HepG2 (cell line): ENCODE results near the gene RHOC. TPM values are rescaled to one million over a fixed set of nuclear protein-coding genes. Genes with fewer than 3 reads are reported as not detected.

Source experiments
- ATAC-seq: fragments of 200-7000 bp; cut with Tn5 transposase; 3 replicates; pipeline ENCODE4 v1.9.1; 2020; ENCODE audit warnings: mild to moderate bottlenecking, moderate library complexity
- BruUV-seq: library from RNA; stranded (reverse); fragments of 400-500 nt; replicated peaks from 2 replicates; lab custom pipeline; 2021; lab: Mats Ljungman, UMichigan
- CTCF ChIA-PET: fragments of 300-600 bp; formaldehyde crosslinking; extraction: SDS; loops from one replicate; lab custom pipeline; 2021; ENCODE audit warnings: low total read pairs, inconsistent platforms, low intra/inter-chr PET ratio; lab: Yijun Ruan, JAX
- POLR2A ChIA-PET: fragments of 350-600 bp; sonication (Branson Sonifier 250); formaldehyde crosslinking; loops from one replicate; lab custom pipeline; 2020; ENCODE audit warnings: antibody characterized with exemption, inconsistent platforms; lab: Yijun Ruan, JAX
- DNase-seq: peaks from one replicate; pipeline ENCODE4 v3.0.0-alpha.2; 2015; ENCODE audit warnings: low spot score
- FAIRE-seq: peaks from 3 replicates; lab custom pipeline; 2011; peaks lifted over from hg19 to GRCh38; lab: Jason Lieb, UNC
- H2AFZ ChIP-seq: one replicate; pipeline ENCODE4 v1.6.1; 2011; ENCODE audit warnings: low read length, inconsistent platforms
- H3K27ac ChIP-seq: fragments of 300-600 bp; 3 replicates; pipeline ENCODE4 v1.8.0; 2011; ENCODE audit warnings: mixed run types, mild to moderate bottlenecking, mixed read lengths, low read length, inconsistent platforms; ENCODE audit not compliant: insufficient read depth; ENCODE audit errors: extremely low read length
- H3K27me3 ChIP-seq, 2 experiments: fragments of 200-600 bp in 1 of 2; 2 replicates in 1 of 2; 3 replicates in 1 of 2; pipeline versions ENCODE4 v1.6.0 to v1.8.0; 2011; ENCODE audit warnings: low read length in 2 of 2, mild to moderate bottlenecking in 2 of 2, moderate library complexity in 2 of 2, inconsistent platforms in 1 of 2; ENCODE audit not compliant: insufficient read depth in 2 of 2, control insufficient read depth in 1 of 2
- H3K36me3 ChIP-seq, 2 experiments: fragments of 200-600 bp in 1 of 2; replicated peaks in 1 of 2; 2 replicates in 1 of 2; 3 replicates in 1 of 2; pipeline versions ENCODE4 v1.5.1 to v1.8.0; 2011; ENCODE audit warnings: low read length in 2 of 2, inconsistent platforms in 1 of 2; ENCODE audit not compliant: insufficient read depth in 2 of 2, control insufficient read depth in 1 of 2
- H3K4me1 ChIP-seq: 2 replicates; pipeline ENCODE4 v1.5.1; 2012; ENCODE audit warnings: low read length, inconsistent platforms; ENCODE audit not compliant: insufficient read depth
- H3K4me2 ChIP-seq: 2 replicates; pipeline ENCODE4 v1.6.0; 2011; ENCODE audit warnings: low read depth, low read length, inconsistent platforms
- H3K4me3 ChIP-seq, 3 experiments: fragments of 200-600 bp in 1 of 3; sonication (generic), shearing (Covaris generic) in 1 of 3; replicated peaks in 1 of 3; 2 replicates each; pipeline ENCODE4 v1.5.1; 2011 to 2016; ENCODE audit warnings: low read length in 3 of 3, inconsistent platforms in 2 of 3, low read depth in 2 of 3, mild to moderate bottlenecking in 2 of 3, control low read depth in 1 of 3, mixed read lengths in 1 of 3; ENCODE audit not compliant: insufficient read depth in 1 of 3
- H3K79me2 ChIP-seq: one replicate; pipeline ENCODE4 v1.6.1; 2011; ENCODE audit warnings: low read length, inconsistent platforms; ENCODE audit not compliant: insufficient read depth
- H3K9ac ChIP-seq: 2 replicates; pipeline ENCODE4 v1.6.0; 2011; ENCODE audit warnings: mild to moderate bottlenecking, low read depth, low read length, inconsistent platforms; ENCODE audit not compliant: insufficient read depth
- H3K9me3 ChIP-seq: 2 replicates; pipeline ENCODE4 v1.5.1; 2012; ENCODE audit warnings: mild to moderate bottlenecking, low read length
- H4K20me1 ChIP-seq: 2 replicates; pipeline ENCODE4 v1.6.0; 2011; ENCODE audit warnings: inconsistent platforms, mild to moderate bottlenecking, low read length, moderate library complexity; ENCODE audit not compliant: insufficient read depth
- AKAP8 ChIP-seq: sonication (generic); formaldehyde crosslinking; IDR thresholded peaks from 2 replicates; pipeline ENCODE4 v1.5.1; 2020; ENCODE audit warnings: mild to moderate bottlenecking, missing genetic modification reagents
- HNRNPL ChIP-seq: fragments of 200-400 bp; formaldehyde crosslinking; IDR thresholded peaks from 2 replicates; pipeline ENCODE4 v1.6.1; 2017; ENCODE audit warnings: mild to moderate bottlenecking, low read depth, low read length
- IKZF1 ChIP-seq: fragments of 450-650 bp; IDR thresholded peaks from 2 replicates; pipeline ENCODE4 v1.7.1; 2016
- POGK ChIP-seq: sonication (generic); formaldehyde crosslinking; conservative IDR thresholded peaks from 2 replicates; pipeline ENCODE4 v1.8.0; 2022; ENCODE audit warnings: mild to moderate bottlenecking, moderate library complexity, missing genetic modification reagents
- SATB2 ChIP-seq: sonication (generic); formaldehyde crosslinking; IDR thresholded peaks from 2 replicates; pipeline ENCODE4 v1.5.0; 2020; ENCODE audit warnings: missing genetic modification reagents
- TBP ChIP-seq: sonication (generic); formaldehyde crosslinking; IDR thresholded peaks from 2 replicates; pipeline ENCODE4 v1.5.0; 2020; ENCODE audit warnings: missing genetic modification reagents
- ZBTB37 ChIP-seq: sonication (generic); formaldehyde crosslinking; IDR thresholded peaks from 2 replicates; pipeline ENCODE4 v1.4.0; 2020; ENCODE audit warnings: mild to moderate bottlenecking, missing genetic modification reagents
- ZBTB8A ChIP-seq: sonication (generic); formaldehyde crosslinking; IDR thresholded peaks from 2 replicates; pipeline ENCODE4 v1.4.0; 2020; ENCODE audit warnings: mild to moderate bottlenecking, low read depth, missing genetic modification reagents, borderline replicate concordance
- ZFP36L2 ChIP-seq: sonication (generic); formaldehyde crosslinking; IDR thresholded peaks from 2 replicates; pipeline ENCODE4 v1.4.0; 2020; ENCODE audit warnings: missing genetic modification reagents
- ZFP62 ChIP-seq: sonication (generic); formaldehyde crosslinking; IDR thresholded peaks from 2 replicates; pipeline ENCODE4 v1.4.0; 2020; ENCODE audit warnings: missing genetic modification reagents
- ZNF335 ChIP-seq: sonication (generic); formaldehyde crosslinking; IDR thresholded peaks from 2 replicates; pipeline ENCODE4 v1.4.0; 2020; ENCODE audit warnings: missing genetic modification reagents
- ZNF646 ChIP-seq: sonication (generic); formaldehyde crosslinking; IDR thresholded peaks from 2 replicates; pipeline ENCODE4 v1.9.0; 2021; ENCODE audit warnings: mild to moderate bottlenecking, missing genetic modification reagents
- ZNF724P ChIP-seq: sonication (generic); formaldehyde crosslinking; IDR thresholded peaks from 2 replicates; pipeline ENCODE4 v1.8.0; 2022; ENCODE audit warnings: missing genetic modification reagents, borderline replicate concordance
- ZNF746 ChIP-seq: sonication (generic); formaldehyde crosslinking; IDR thresholded peaks from 2 replicates; pipeline ENCODE4 v1.8.0; 2022; ENCODE audit warnings: mild to moderate bottlenecking, missing genetic modification reagents
- WGBS: methylation state at CpG from one replicate; pipeline ENCODE4 v1.1.6; 2017; ENCODE audit warnings: low lambda C conversion rate; 5-methylcytosine and 5-hydroxymethylcytosine counted together
- in situ Hi-C: cut with HindIII; loops from 2 replicates; pipeline ENCODE4 v1.10.0; 2017; ENCODE audit warnings: low pct_unique_long_range_greater_than_20kb; ENCODE audit not compliant: extremely low pct_ligation_motif_present
- intact Hi-C: fragments of 100-400 bp; cut with micrococcal nuclease; formaldehyde crosslinking; loops from one replicate; pipeline ENCODE4 v1.10.0; 2022; ENCODE audit not compliant: unreplicated experiment
- polyA plus RNA-seq, 8 experiments: library from polyadenylated mRNA; depleted of rRNA in 3 of 8; stranded (reverse) in 7 of 8; unstranded in 1 of 8; fragments of >200 nt; fragmentation: Illumina TruSeq in 4 of 8; extraction: Trizol in 4 of 8; gene quantifications; 2 replicates each; pipeline versions ENCODE4 v1.2.1 to v1.2.3, GENCODE V29; 2011 to 2016; ENCODE audit warnings: low read depth in 4 of 8, missing spikeins in 1 of 8, mixed read lengths in 1 of 8; ENCODE audit not compliant: insufficient read depth in 1 of 8
- total RNA-seq, 5 experiments: library from RNA; depleted of rRNA; stranded (reverse); fragments of >200 nt; fragmentation: Illumina TruSeq; extraction: Trizol; gene quantifications; 2 replicates each; pipeline ENCODE4 v1.2.3, GENCODE V29; 2016; ENCODE audit warnings: low read depth in 1 of 5

Gene RHOC
- total and polyA plus RNA-seq, 2 of the 13 experiments (the other 11 are each of a cell fraction or from before 2014, with no cell fraction given) = 64.3 to 182 TPM

GRCh38 chr1:112674440-112674985, 32.4 kb downstream of the RHOC start, which contains the start of gene MOV10:
MOV10 (plus strand) TSS chr1:112674659; CDS start chr1:112674913, 254 bp downstream.
- WGBS = 1% methylated on average over 16 of the region's 30 CpGs
- peak; percentile 87 for ATAC-seq
- TF ChIP-seq ZNF746 (CRISPR knock-in tag) (peak; percentile 40; the same call in 1 of the 2 replicates), SATB2 (CRISPR knock-in tag) (no peak), POGK (CRISPR knock-in tag) (peak; percentile 44; the same call in 1 of the 2 replicates), HNRNPL (no peak), ZFP62 (CRISPR knock-in tag) (no peak), TBP (CRISPR knock-in tag) (no peak), ZFP36L2 (CRISPR knock-in tag) (no peak), ZBTB8A (CRISPR knock-in tag) (no peak), AKAP8 (CRISPR knock-in tag) (0 out of 2 replicates have a peak, but pooled peaks have one; percentile 11), ZNF724P (CRISPR knock-in tag) (no peak), ZNF646 (CRISPR knock-in tag) (no peak), ZBTB37 (CRISPR knock-in tag) (no peak), IKZF1 (no peak), ZNF335 (CRISPR knock-in tag) (no peak; the same call in 1 of the 2 replicates)

More at GRCh38 chr1:112674440-112674985, 32.4 kb downstream of the RHOC start, which contains the start of gene MOV10:
- peaks cover 49% of the 10 kb centered on the region for H3K4me1 ChIP-seq
- CTCF ChIA-PET = interaction anchor here (3.7 kb wide), 1 partner anchor 33 kb away, joined by 17 read pairs; the partner anchor contains the start of gene RHOC
- in situ Hi-C loops (loop anchor here (5.0 kb wide), 1 partner anchor 33 kb away; the partner anchor contains the start of gene RHOC), intact Hi-C loops (loop anchor here (2.0 kb wide), 2 partner anchors 24 to 56 kb away; partner anchors contain the start of genes CAPZA1 and ST7L)
- no peak within 1 kb of the TSS for H2AFZ ChIP-seq
- peaks cover 5 to 10% of the 10 kb centered on the region in 2 experiments; a peak in 3 of 5 replicates for H3K36me3 ChIP-seq
- no TSS peak for BruUV-seq
- peak; percentile 67 for DNase-seq
- POLR2A ChIA-PET = interaction anchor here (0.8 to 5.5 kb wide), 16 partner anchors 10 to 280 kb away, joined by 3 to 251 read pairs (median 7); partner anchors contain the start of genes PPM1J, RHOC and ST7L
- FAIRE-seq = no peak
- peak within 1 kb of the TSS; percentile 82 to 91 (median 83) for H3K4me3 ChIP-seq
- peak within 1 kb of the TSS; percentile 91 for H3K4me2 ChIP-seq
- H3K27ac ChIP-seq = peak within 1 kb of the TSS; percentile 90
- peaks cover 43% of the 10 kb centered on the region for H3K79me2 ChIP-seq
- H3K27me3 ChIP-seq = no peaks in the 10 kb centered on the region; a peak in 1 of 5 replicates
- H4K20me1 ChIP-seq = no peaks in the 10 kb centered on the region
- peak within 1 kb of the TSS; percentile 92 for H3K9ac ChIP-seq
- no peaks in the 10 kb centered on the region for H3K9me3 ChIP-seq
